HL-60 (cell line): ENCODE results near the gene MAPK10.

Source experiments
- DNase-seq, 2 experiments: peaks; one replicate each; pipeline ENCODE4 v3.0.0-alpha.2; 2010 to 2020; ENCODE audit warnings: low read depth in 1 of 2, low spot score in 1 of 2
- H3K27ac ChIP-seq: fragments of 250-450 bp; sonication (Bioruptor Pico); replicated peaks from 2 replicates; pipeline ENCODE4 v1.5.1; 2020; ENCODE audit warnings: mild to moderate bottlenecking, moderate library complexity
- H3K27me3 ChIP-seq: fragments of 250-450 bp; sonication (Bioruptor Pico); 2 replicates; pipeline ENCODE4 v1.5.1; 2021; ENCODE audit warnings: mild to moderate bottlenecking, moderate library complexity; ENCODE audit not compliant: insufficient read depth, poor library complexity, severe bottlenecking
- H3K4me3 ChIP-seq: replicated peaks from 2 replicates; pipeline ENCODE4 v1.5.1; 2011; ENCODE audit warnings: mild to moderate bottlenecking, control low read depth, low read length; ENCODE audit not compliant: insufficient read depth
- CTCF ChIP-seq: IDR thresholded peaks from one replicate; pipeline ENCODE4 v1.5.1; 2011; ENCODE audit warnings: low read length, control low read depth, inconsistent platforms; ENCODE audit not compliant: insufficient read depth
- GABPA ChIP-seq: IDR thresholded peaks from 2 replicates; pipeline ENCODE4 v1.6.1; 2012; ENCODE audit warnings: low read depth
- POLR2AphosphoS5 ChIP-seq: IDR thresholded peaks from 2 replicates; pipeline ENCODE4 v1.6.1; 2012; ENCODE audit warnings: low read depth
- REST ChIP-seq: IDR thresholded peaks from 2 replicates; pipeline ENCODE4 v1.6.1; 2012; ENCODE audit warnings: low read depth; ENCODE audit not compliant: insufficient replicate concordance
- SPI1 ChIP-seq: IDR thresholded peaks from 2 replicates; pipeline ENCODE4 v1.6.1; 2012; ENCODE audit warnings: low read depth, mild to moderate bottlenecking, borderline replicate concordance

The MAPK10 gene

GRCh38 chr4:85968945-85969819 is 390.7 kb downstream of the MAPK10 start:
- DNase-seq = peak in 1 of 2 experiments; percentile 6
- Histone ChIP-seq H3K4me3 (no peak overlapping the region), H3K27ac (no peak overlapping the region), H3K27me3 (no peaks in the 10 kb centered on the region)
- no peak for TF ChIP-seq SPI1
- TF ChIP-seq CTCF = no peak
- no peak for TF ChIP-seq POLR2AphosphoS5
- no peak for TF ChIP-seq GABPA
- no peak for TF ChIP-seq REST

- Histone ChIP-seq H3K27ac (no peak overlapping the region), H3K27me3 (no peaks in the 10 kb centered on the region), H3K4me3 (no peak overlapping the region)
- TF ChIP-seq CTCF (no peak), SPI1 (no peak), REST (no peak), POLR2AphosphoS5 (no peak), GABPA (no peak)
- no peak for DNase-seq
Observed at GRCh38 chr4:85967872-85968271, 392.0 kb downstream of the MAPK10 start.

- no peak for DNase-seq
- no peaks in the 10 kb centered on the region for H3K27me3 ChIP-seq
- TF ChIP-seq CTCF (no peak), GABPA (no peak), REST (no peak), SPI1 (no peak), POLR2AphosphoS5 (no peak)
- H3K27ac ChIP-seq = no peak overlapping the region
- no peak overlapping the region for H3K4me3 ChIP-seq
Observed at GRCh38 chr4:85966373-85966772, 393.5 kb downstream of the MAPK10 start.
